Measurements from ENCODE around the gene ACSM3.

DNA sequence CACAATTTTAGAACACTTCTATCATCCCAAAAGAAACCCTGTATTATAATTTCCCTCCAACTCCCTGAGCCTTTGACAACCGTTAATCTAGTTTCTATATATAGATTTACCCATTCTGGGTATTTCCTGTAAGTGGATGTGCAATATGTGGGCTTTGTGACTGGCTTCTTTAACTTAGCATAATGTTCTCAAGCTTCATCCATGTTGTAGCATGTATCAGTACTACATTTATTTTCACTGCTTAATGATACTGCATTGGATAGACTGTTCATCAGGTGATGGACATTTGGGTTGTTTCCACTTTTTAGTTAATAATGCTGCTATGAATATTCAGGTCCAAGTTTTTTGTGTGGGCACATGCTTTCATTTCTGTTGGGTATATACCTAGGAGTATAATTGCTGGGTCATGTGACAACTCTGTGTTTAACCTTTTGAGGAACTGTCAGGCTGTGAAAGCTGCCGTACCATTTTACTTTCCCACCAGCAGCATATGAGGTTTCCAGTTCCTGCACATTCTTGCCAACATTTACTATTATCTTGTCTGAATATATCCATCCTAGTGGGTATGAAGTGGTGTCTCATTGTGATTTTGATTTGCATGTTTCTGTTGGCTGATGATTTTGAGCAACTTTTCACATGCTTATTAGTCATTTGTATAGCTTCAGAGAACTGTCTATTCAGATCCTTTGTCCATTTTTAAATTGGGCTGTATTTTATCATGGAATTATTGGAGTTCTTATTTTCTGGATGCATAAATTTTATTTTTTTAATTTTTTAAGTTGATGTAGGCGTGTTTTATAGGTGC is 58.9 kb downstream of the ACSM3 start:
- TF ChIP-seq, protein P1, sequence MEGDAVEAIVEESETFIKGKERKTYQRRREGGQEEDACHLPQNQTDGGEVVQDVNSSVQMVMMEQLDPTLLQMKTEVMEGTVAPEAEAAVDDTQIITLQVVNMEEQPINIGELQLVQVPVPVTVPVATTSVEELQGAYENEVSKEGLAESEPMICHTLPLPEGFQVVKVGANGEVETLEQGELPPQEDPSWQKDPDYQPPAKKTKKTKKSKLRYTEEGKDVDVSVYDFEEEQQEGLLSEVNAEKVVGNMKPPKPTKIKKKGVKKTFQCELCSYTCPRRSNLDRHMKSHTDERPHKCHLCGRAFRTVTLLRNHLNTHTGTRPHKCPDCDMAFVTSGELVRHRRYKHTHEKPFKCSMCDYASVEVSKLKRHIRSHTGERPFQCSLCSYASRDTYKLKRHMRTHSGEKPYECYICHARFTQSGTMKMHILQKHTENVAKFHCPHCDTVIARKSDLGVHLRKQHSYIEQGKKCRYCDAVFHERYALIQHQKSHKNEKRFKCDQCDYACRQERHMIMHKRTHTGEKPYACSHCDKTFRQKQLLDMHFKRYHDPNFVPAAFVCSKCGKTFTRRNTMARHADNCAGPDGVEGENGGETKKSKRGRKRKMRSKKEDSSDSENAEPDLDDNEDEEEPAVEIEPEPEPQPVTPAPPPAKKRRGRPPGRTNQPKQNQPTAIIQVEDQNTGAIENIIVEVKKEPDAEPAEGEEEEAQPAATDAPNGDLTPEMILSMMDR (IDR thresholded peaks at IDR 0.05), result no peak
- no peak for TF ChIP-seq POLR2A (IDR thresholded peaks at IDR 0.05)

Measured in lower leg skin (tissue), 3 donors.